NOMO-1 treated with dmso at 0.1 percent for 144 hours (cell line): ENCODE measurements around the gene EQTN.
"Not testable (repeated sequence)": the region's sequence is repeated elsewhere in the genome, so short reads cannot be mapped to it uniquely, and the experiment has no call there.

Experiments used
- DNase-seq: peaks from one replicate; lab custom pipeline; 2025; ENCODE audit not compliant: unreplicated experiment; lab: John Stamatoyannopoulos, UW

Gene EQTN

DNA sequence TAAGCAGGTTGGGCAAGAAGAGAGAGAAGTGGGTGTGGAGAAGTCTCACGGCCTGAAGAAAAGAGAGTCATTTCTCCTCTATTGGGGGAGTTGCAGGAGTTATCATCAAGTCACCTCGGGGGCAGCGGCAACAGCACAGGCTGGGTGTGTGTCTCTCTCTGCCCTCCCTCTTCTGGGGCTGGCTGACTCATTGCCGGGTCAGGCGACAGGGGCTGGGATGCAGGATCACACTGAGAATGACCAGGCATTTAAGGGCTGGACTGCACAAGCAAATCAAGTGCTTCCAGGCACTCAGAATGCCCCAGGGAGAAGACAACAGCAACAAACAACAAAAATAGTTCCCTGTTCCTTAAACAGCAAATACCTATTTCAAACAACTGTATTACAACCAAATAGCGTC, 6.3 kb upstream of the EQTN start:
- DNase-seq, result no peak

DNA sequence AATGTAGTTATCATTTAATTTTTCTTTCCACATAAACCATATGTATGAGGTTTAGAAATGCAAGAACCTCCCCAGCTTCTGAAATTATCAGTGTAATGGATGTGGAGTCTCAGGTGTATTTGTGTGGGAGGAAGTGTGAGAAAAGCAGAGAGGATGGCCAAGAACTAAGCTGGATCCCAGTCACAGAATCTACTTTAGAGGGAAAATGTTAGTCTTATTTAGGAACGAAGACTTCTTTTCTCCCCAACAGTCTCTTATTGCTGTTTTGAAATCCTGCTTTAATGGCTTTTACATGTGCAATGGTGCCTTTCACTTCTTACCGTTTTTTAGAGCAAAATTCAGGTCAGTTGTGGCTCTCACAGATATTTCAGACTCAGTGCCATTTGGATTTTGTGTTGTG, 3.0 kb downstream of the EQTN start:
- DNase-seq, result no peak

DNA sequence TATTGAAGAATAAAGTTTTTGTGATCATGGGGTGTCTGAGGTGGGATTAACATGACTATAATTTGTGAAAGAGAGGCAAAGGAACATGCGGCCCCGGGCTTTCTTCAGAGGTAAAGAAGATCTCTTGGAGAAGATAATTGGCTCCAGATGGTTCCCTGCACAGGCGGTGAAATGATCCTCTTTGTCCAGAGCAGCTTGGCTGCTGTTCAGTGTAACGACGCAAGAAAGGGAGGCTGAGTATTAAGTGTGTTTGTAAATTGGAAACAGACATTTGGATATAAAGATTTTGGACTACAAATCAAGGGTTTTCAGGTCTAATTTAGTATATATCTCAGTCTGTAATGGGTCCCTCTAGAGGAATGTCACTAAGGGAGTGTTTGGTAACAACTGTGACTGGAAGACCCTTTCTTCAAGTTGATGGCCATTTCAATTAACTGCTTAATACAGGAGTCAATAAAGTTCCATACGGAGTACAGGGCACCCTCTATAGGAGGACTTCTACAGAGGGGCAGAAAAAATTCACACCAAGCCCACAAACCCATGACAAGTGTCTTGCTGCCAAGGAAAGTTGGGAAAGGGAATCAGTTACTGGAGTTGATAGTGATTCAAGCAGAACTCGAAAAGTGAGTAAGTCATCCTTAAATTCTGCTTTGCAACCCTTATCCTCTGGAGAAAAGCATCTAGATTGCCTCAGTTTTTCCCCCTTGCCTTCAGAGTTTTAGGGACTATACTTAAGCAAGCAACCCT, 4.1 kb downstream of the EQTN start:
- DNase-seq, result no peak

DNA sequence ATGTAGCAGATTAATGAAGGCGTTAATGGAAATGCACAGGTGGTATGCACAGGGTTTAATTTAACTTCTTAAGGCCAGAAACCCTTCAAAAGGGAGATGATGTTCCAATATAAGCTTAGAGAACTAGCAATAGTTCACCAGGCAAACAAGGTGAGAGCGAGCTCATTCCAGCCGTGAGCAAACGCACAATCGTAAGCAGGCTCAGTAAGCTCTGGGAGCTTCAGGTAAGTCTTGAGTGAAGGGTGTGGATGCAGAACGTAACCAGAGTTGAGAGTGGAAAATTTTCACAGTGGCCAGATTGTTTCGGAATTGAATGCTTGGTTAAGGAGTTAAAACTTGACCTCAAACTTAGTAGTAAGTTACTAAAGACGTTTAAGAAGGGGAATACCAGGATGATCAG, 5.7 kb downstream of the EQTN start:
- no peak for DNase-seq

DNA sequence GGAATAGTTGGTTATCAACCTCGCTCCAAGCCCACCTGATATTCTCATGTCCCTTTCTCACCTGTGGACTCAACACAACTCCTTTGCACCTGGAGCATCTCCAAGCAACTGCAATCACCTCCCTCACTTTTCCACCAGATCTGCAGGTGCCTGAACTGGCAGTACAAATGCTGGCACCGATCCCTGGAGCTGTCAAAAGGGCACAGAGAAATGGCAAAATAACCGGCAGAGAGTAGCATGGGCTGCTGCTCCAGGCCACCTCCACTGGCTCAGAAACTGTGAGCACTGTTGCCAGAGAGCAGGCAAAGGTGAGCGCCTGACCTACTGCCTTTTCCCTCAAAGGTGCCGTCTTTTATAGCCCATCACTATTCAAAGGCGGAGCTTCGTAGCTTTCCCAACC, 14.7 kb downstream of the EQTN start:
- DNase-seq, result no peak

DNA sequence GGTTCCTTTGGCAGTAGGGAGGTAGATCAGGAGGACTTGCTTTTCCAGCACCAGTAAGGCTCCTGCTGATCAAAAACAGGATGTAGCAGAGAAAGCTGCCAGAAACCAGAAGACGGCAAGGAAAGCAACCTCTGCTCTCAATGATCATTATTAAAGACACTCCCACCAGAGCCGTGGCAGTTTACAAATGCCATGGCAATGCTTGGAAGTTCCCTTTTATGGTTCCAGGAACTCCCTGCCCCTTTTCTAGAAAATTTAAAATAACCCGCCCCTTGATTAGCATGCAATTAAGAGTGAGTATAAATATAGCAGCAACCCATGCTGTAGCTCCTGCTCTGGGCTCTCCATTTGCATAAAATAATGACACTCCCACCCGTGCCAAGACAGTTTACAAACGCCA, 16.1 kb downstream of the EQTN start:
- DNase-seq, result no peak

DNA sequence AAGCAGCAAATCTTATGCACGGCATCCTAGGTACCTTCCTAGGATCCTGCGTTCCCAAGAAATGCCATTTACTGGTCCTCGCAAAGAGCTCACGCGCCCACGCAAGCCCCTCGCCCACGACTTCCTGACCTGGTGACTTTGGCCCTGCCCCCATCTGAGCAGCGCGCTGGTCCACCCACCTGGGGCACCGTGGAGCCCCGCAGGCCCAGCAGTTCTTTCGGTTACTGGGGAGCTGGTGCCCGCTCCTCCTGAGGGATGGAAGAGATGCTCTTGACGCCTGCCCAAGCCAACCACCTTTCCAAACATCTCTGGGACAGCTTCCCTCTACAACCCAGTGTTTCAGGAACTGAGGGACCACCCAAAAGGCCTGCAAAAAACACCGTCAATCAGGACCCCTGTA, 16.7 kb downstream of the EQTN start:
- no peak for DNase-seq

DNA sequence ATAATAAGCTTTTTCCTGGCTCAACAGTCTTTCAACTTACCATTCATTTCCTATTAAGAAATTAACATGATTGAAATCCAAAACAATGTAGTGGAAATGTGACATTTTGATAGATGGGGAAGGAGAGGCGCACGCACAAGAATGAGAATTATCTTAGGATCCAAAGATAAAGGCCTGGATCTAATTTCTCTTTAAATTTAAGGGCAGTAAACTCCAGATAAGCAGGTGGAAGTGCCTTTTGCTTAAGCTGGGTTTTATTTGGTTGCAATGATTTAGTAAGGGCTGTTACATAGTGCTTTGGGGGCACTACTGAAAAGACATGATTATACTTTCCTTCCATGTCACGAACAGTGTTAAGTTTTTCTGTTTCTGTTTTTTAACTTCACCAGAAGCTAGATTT, 17.3 kb downstream of the EQTN start:
- DNase-seq, result no peak

DNA sequence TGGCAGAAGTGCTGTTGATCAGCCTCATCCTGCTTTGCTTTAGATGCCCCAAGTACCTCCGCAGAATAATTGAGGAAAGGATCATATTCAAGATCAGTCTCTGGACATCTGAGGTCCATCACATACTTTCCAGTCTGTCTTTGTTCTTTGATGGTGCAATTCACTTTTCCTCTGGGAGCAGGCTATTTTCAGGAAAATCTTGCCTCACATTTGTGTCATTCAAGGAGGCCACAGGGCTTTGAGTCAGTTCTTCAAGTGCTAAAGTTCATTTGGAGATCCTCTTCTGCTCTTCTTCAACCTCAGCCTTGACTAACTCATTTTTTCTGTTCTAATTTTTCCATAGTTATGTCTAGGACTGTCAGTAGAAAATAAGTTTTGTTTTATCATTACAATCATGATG, 18.6 kb downstream of the EQTN start:
- DNase-seq, result no peak

DNA sequence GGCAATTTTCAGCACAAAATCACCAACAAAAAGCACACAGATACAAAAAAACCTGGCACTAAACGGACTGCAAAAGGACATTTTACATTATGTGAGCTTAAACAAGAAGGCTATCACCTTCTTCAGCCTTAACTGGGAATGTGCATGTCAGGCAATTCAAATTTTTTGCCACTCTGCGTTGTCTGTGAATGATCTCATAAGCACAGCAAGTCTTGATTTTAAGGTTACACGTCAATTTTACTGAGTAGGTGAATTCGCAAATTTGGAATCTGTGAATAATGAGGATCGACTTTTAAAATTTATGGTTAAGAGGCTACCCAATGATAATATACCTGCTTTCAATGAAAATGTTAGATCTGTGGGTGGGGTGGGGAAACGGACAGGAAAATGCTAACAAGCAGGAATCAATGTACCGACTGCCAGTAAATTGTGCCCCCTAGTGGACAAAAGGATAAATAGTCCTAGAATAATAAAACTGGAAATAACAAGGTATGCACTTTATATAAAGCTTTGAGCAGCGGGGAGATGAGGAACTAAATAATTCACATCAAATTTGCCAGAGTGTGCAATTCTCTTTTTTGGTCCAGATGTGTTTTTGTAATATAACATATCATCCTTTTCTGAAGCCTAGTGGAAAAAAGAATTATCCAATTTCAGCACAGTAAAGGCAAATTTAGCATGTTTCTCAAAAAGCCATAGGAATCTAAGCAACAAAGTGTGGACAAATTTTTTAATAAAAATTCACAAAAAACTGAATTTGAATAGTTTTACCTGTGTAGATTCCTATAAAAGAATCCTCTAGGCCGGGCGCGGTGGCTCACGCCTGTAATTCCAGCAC, 20.5 kb downstream of the EQTN start:
- no peak for DNase-seq

DNA sequence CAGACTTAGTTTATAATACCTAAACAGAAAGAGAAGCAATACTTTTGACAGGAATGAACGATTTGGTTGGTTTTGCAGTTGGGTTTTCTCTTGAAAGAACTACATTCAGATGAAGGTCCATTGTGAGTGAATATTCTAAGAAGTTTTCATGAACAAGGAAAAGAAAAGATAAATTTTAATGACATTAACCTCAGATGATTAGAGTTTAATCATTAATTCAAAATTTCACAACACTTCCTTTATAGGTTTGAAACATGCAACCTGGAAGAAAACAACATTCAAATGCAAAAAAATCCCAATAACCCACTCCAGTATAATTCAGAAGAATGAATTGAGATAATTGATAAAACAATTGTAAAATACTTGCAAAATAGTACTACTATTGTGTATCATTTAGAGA, 23.8 kb downstream of the EQTN start:
- DNase-seq, result no peak

DNA sequence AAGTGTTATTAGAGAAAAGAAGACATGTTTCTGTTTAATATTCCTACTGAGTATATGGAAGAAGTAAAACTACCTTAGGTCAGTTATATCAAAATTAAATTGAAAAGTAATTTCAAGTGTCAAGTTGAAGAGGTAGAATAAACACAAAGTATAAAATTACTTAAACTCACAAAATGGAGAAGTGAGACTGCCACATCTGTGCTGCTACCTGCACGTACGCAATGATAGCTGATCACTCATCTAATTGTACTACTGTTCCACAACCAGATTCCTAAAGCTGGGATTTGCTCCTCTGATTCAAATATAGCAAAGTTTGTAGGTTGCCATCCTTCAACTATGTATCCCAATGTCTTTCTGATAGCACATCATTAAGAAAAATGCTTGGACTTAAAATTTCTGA, 24.8 kb downstream of the EQTN start:
- DNase-seq, result no peak

DNA sequence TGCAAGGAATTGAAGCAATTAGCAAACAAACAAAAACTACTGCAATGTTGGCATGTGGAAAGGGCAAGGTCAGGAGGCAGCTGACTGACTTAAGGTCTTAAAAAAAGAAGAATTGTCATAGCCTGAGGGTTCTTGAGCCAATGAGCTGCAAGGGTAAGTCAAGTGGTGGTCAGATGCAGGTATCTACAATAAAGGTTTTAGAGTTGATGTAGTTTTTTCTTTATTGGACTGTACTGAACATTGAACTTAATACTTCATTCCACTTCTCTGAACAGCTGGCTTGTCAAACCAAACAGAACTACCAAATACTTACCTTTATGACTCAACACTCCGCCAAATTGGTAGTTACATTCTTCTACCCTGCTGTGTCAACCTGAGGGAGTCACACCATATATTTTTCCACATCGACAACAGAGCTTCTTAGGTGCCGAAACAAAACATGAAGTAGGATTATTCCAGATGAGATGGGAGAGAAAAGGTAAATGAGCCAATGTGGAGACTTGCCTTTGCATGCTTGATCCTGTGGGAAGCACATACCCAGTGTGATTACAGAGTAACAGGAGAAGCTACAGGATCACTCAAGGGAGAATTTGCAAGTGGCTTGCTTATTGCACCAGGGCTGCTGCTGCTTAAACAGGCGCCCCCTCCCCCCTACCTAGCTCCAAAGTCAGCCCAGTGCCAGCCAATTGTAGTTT, 35.3 kb downstream of the EQTN start:
- no peak for DNase-seq

DNA sequence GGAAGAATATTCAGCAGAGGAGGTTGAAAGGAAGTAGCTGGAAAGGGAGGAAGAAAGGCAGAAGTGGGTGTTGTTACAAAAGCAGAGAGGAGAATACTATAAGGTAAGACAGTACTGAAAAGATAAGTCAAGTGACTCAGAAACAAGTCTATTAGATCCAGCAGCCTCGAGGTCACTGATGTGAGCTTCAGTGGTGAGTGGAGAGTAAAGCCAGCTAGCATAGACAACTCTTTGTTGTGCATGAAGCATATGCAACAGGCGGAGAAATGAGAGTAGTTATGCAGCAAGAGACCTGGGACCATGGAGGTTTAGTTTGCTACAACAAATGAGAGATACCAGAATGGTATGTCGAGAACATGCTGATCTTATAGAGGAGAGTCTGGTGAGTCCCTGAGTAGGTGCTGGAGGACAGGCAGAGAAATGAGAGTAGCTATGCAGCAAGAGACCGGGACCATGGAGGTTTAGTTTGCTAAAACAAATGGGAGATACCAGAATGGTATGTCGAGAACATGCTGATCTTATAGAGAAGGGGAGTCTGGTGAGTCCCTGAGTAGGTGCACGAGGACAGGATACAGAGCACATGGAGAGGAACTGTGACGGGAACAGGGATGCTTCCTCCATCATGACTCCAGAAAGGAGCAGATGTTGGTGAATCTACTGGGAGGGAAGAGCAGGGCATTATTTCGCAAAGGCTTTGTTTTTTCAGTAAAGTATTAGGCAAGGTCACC, 36.0 kb downstream of the EQTN start:
- no peak for DNase-seq

DNA sequence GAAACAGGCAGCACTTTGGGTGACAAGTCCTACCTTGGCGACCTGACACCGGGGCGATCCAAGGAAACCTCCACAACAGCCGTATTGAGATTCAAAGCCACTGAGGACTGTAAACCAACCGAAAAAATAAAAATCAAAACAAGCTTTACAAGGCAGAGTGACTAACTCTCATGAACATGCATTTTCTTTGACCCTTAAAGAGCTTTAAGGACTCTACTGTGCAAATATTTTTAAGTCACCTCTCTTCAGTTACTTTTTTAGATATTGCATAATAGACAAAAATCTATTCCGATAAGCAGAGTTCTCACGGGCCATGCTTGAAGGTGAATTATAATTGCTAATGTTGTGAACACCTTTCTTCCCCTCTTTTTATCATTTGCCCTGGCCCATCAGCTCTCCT, 38.3 kb downstream of the EQTN start:
- no peak for DNase-seq

DNA sequence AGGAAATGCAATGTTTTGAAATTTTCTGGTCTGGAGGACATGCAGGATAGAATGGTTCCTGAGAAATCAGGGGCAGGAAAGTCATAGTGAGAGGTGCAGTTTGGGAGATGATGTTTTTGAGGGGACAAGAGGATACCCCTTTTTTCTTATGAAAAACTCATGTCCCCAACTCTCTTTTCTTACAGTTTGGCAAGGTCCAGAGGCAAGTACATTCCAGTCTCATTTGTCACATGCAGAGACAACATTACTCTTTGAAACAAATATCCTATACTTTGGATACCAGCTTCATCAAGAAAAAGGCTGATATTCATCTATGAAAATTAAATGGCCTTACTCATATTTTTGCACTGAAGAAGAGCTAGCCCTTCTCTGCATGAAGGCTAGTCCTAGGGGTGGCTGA, 48.2 kb downstream of the EQTN start:
- no peak for DNase-seq

DNA sequence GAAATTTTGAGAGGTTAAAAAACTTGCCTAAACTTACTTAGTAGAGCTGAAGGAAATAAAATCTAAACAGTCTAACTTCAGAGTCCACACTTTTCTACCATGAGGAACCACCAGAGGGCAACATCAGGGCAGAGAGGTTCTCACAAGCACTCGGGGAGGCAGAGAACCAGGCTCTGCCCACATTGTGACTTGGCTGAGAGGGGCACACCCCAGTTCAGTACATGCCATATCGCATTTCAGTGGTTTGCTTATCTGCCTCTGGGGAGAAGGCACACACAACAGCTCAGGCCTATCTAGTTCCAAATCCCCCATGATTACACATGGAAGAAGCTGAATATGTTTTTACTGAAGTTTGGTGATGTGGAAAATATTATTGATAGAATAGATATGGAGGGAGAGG, 49.2 kb downstream of the EQTN start:
- no peak for DNase-seq

DNA sequence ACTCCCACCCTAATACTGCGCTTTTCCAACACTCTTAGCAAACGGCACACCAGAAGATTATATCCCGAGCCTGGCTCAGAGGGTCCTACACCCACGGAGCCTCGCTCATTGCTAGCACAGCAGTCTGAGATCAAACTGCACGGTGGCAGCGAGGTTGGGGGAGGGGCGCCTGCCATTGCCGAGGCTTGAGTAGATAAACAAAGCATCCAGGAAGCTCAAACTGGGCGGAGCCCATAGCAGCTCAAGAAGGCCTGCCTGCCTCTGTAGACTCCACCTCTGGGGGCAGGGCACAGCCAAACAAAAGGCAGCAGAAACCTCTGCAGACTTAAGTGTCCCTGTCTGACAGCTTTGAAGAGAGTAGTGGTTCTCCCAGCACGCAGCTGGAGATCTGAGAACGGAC, 57.3 kb downstream of the EQTN start:
- not testable (repeated sequence) for DNase-seq
